Measurements from ENCODE around the gene BPI.
"Not testable (repeated sequence)": the region's sequence is repeated elsewhere in the genome, so short reads cannot be mapped to it uniquely, and the experiment has no call there.

BPI gene

DNA sequence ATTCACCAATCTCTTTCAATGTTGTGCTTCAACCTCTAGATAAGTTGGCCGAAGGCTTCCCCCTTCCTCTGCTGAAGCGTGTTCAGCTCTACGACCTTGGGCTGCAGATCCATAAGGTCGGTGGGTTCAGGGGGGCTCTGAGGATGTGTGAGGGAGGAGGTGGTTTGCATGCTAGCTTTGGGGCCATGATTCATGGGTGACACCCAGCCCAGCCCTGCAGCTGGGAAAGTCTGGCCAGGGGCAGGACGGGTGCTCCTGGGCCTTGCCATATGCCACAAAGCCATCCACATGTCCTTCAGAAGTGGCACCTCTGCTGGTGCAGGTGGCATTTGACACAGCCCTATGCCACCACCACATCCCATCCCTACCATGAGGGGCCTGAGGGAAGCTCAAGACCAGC lies 69.9 kb downstream of the BPI start:
- no peak for DNase-seq

DNA sequence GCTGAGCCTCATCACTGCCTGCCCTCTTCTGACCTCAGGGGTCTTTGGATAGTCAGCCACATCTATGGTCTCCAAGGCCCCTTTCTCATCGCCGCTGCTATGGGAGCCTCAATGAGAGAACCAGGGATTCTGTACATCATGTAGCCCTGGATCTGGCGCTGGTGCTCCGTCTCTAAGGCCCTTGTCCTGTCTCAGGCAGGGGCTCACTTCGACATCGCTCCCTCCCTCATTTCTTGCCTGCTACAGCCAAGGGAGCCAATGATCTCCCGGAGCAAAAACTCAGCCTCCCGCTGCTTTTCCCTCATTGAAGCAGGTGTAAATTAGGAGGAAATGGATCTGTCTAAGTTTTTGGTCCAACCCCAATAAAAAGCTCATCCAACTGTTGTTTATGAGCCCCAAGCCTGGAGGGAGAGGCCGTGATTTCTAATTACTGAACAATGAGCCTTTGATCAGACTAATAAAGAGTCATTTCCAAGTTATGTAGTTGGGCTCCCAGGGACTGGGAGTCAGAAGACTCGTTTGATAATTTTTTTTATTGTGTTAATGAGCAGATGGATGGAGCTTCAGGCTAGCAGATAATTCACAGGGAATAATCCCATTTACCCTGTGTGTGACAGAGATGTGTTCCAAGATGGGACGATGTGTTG lies 73.2 kb downstream of the BPI start:
- DNase-seq: no peak

DNA sequence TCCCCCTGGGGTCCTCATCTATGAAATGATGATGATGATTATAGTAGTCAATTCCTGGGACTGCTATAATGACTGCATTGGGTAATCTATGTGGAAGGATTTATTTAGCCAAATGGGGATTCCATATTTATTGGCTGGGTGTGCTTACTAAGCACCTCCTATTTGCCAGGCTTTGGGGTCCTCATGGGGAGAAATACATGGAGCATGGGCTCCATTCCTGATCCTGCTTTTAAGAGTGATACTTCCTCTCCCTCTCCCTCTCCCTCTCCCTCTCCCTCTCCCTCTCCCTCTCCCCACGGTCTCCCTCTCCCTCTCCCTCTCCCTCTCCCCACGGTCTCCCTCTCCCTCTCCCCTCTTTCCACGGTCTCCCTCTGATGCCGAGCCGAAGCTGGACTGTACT lies 73.9 kb downstream of the BPI start:
- DNase-seq: not testable (repeated sequence)

DNA sequence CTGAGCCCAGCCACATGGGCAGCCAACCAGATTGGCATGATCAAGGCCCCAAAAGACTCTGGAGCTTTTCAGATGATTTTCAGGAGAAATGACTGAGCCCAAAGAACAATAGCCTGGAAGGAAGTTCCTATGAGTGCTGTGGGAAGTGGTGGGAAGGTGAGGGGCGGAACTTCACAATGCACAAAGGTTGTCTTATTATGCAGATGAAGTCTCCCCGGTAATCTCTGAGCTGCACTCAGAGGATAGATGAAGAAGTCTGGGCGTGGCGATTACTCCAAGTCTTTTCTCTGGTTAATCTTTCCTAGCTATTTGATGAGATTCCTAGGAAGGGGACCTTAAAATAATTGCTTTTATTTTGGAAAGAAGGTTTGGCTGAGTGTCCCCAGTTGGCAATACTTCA lies 79.2 kb downstream of the BPI start:
- DNase-seq: no peak

DNA sequence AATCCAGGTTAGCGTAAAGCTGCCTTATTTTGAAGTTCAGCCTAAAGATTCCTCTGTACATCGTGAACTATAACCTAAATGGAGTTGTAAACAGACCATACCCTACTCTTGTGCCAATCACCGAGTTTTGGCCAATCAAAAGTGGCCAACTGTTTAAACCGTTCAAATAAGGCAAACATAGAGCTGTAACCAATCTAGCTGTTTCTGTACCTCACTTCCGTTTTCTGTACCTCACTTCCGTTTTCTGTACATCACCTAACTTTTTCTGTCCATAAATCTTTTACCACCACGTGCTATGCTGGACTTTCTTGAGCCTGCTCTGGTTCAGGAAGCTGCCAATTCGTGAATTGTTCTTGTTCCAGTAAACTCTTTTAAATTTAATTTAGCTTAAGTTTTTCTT lies 82.0 kb downstream of the BPI start:
- DNase-seq: no peak

DNA sequence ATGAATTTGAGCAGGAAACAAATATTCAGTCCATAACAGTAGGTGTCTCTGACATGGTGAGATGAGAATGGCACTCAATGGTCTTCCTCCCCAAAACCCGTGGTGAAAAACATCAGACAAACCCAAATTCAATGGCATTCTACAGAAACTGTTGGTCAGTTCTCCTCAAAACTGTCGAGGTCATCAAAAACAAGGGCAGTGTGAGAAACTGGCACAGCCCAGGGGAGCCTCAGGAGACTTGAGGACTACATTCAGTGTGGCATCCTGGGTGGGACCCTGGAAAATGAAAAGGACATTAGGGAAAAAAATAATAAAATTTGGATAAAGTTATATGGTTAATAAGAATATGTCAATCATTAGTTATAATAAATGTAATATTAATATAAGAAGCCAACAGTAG lies 82.9 kb downstream of the BPI start:
- DNase-seq: no peak
